Tibial nerve (tissue), 4 donors: ENCODE results near the gene TOM1L2. TPM values are rescaled to one million over a fixed set of nuclear protein-coding genes. Genes with fewer than 3 reads are reported as not detected.

Experiments
- DNase-seq, 2 donors: peaks; one replicate each; pipeline ENCODE4 v3.0.0-alpha.2; 2019; ENCODE audit warnings: low spot score in 2 of 2
- H3K27ac ChIP-seq, 4 donors: fragments of 200-600 bp; sonication (generic) in 3 of 4; one replicate each; pipeline ENCODE4 v1.5.1; 2017 to 2019; ENCODE audit warnings: mild to moderate bottlenecking in 1 of 4
- H3K27me3 ChIP-seq, 2 donors: fragments of 200-600 bp; sonication (generic) in 1 of 2; one replicate each; pipeline versions ENCODE4 v1.5.1 to v1.6.0; 2017 to 2019
- H3K36me3 ChIP-seq, 3 donors: fragments of 200-600 bp; sonication (generic); one replicate each; pipeline ENCODE4 v1.5.1; 2018 to 2019
- H3K4me1 ChIP-seq, 4 donors: fragments of 200-600 bp; sonication (generic) in 3 of 4; one replicate each; pipeline ENCODE4 v1.5.1; 2017 to 2019
- H3K4me3 ChIP-seq, 4 donors: fragments of 200-600 bp; sonication (generic) in 3 of 4; one replicate each; pipeline ENCODE4 v1.5.1; 2017 to 2019; ENCODE audit warnings: mild to moderate bottlenecking in 1 of 4, moderate library complexity in 1 of 4
- H3K9me3 ChIP-seq, 4 donors: fragments of 200-600 bp; sonication (generic) in 3 of 4; one replicate each; pipeline ENCODE4 v1.5.1; 2017 to 2019
- CTCF ChIP-seq, 5 experiments: fragments of 200-600 bp in 3 of 5; fragments of 450-650 bp in 2 of 5; sonication (generic) in 3 of 5; IDR thresholded peaks; one replicate each; pipeline ENCODE4 v1.5.1; 2016 to 2019; ENCODE audit warnings: antibody characterized with exemption in 5 of 5, mild to moderate bottlenecking in 3 of 5, moderate library complexity in 2 of 5
- EP300 ChIP-seq, 2 donors: sonication (generic); formaldehyde crosslinking; IDR thresholded peaks; one replicate each; pipeline ENCODE4 v1.6.1; 2017; ENCODE audit warnings: antibody characterized with exemption in 2 of 2, mild to moderate bottlenecking in 1 of 2
- POLR2A ChIP-seq, 2 donors: fragments of 450-650 bp; IDR thresholded peaks; one replicate each; pipeline ENCODE4 v1.6.1; 2017; ENCODE audit warnings: antibody characterized with exemption in 2 of 2, mild to moderate bottlenecking in 2 of 2, moderate library complexity in 2 of 2
- WGBS, 2 donors: methylation state at CpG; one replicate each; pipeline ENCODE4 v1.1.5; 2018; 5-methylcytosine and 5-hydroxymethylcytosine counted together
- total RNA-seq, 4 donors: library from RNA; depleted of rRNA; stranded (reverse); fragments of >200 nt; gene quantifications; one replicate each; pipeline ENCODE4 v1.1.0, GENCODE V29; 2016

Gene TOM1L2
- total RNA-seq, 4 donors from 2014 or later, result 83.4 to 109 (median 96.8) TPM

- no peaks in the 10 kb centered on the region for H3K9me3 ChIP-seq
- peaks cover 0 to 81% (median 3%) of the 10 kb centered on the region in 3 donors for H3K36me3 ChIP-seq
- no peak for DNase-seq
- peaks cover 0 to 17% (median 2%) of the 10 kb centered on the region in 4 donors for H3K4me1 ChIP-seq
- TF ChIP-seq EP300 (IDR thresholded peaks at IDR 0.05) (no peak), POLR2A (IDR thresholded peaks at IDR 0.05) (no peak), CTCF (IDR thresholded peaks at IDR 0.05) (no peak)
- 85 to 88% methylated on average over 9 to 25 of the region's 25 CpGs for WGBS, 2 donors
- no peak overlapping the region for H3K27ac ChIP-seq
- no peak overlapping the region for H3K4me3 ChIP-seq
- H3K27me3 ChIP-seq, result no peaks in the 10 kb centered on the region
Observed at GRCh38 chr17:17798010-17798556, 174.1 kb downstream of the TOM1L2 start.

- no peak for DNase-seq
- Histone ChIP-seq H3K9me3 (no peaks in the 10 kb centered on the region), H3K27ac (peak overlapping the region in 1 of 4 donors; percentile 24), H3K27me3 (no peaks in the 10 kb centered on the region), H3K36me3 (peaks cover 0 to 84% (median 3%) of the 10 kb centered on the region in 3 donors), H3K4me1 (peaks cover 0 to 25% (median 5%) of the 10 kb centered on the region in 4 donors), H3K4me3 (no peak overlapping the region)
- WGBS, 2 donors, result 87 to 90% methylated on average over 26 to 30 of the region's 30 CpGs
- TF ChIP-seq POLR2A (IDR thresholded peaks at IDR 0.05) (no peak), CTCF (IDR thresholded peaks at IDR 0.05) (no peak), EP300 (IDR thresholded peaks at IDR 0.05) (no peak)
Observed at GRCh38 chr17:17797119-17797809, 174.9 kb downstream of the TOM1L2 start.

GRCh38 chr17:17796787-17797061, 175.5 kb downstream of the TOM1L2 start:
- Histone ChIP-seq H3K9me3 (no peaks in the 10 kb centered on the region), H3K4me3 (no peak overlapping the region), H3K36me3 (peaks cover 0 to 81% (median 3%) of the 10 kb centered on the region in 3 donors), H3K4me1 (peaks cover 0 to 30% (median 8%) of the 10 kb centered on the region in 4 donors), H3K27ac (no peak overlapping the region), H3K27me3 (no peaks in the 10 kb centered on the region)
- no peak for DNase-seq
- WGBS, 2 donors, result 92 to 93% methylated on average over 13 of the region's 13 CpGs
- TF ChIP-seq EP300 (IDR thresholded peaks at IDR 0.05) (no peak), POLR2A (IDR thresholded peaks at IDR 0.05) (no peak), CTCF (IDR thresholded peaks at IDR 0.05) (no peak)

- DNase-seq, result no peak
- 93 to 95% methylated on average over 28 of the region's 40 CpGs for WGBS, 2 donors
- no peaks in the 10 kb centered on the region for H3K9me3 ChIP-seq
- H3K4me3 ChIP-seq, result no peak overlapping the region
- H3K4me1 ChIP-seq, result peaks cover 0 to 36% (median 8%) of the 10 kb centered on the region in 4 donors
- no peak overlapping the region for H3K27ac ChIP-seq
- H3K36me3 ChIP-seq, result peaks cover 0 to 77% (median 3%) of the 10 kb centered on the region in 3 donors
- no peaks in the 10 kb centered on the region for H3K27me3 ChIP-seq
- TF ChIP-seq CTCF (IDR thresholded peaks at IDR 0.05) (no peak), POLR2A (IDR thresholded peaks at IDR 0.05) (no peak), EP300 (IDR thresholded peaks at IDR 0.05) (no peak)
Observed at GRCh38 chr17:17795946-17796786, 176.0 kb downstream of the TOM1L2 start.

- H3K27ac ChIP-seq, result no peak overlapping the region
- TF ChIP-seq EP300 (IDR thresholded peaks at IDR 0.05) (no peak), POLR2A (IDR thresholded peaks at IDR 0.05) (no peak), CTCF (IDR thresholded peaks at IDR 0.05) (no peak)
- no peaks in the 10 kb centered on the region for H3K27me3 ChIP-seq
- WGBS, 2 donors, result 76 to 90% methylated on average over 4 to 12 of the region's 12 CpGs
- no peak for DNase-seq
- peaks cover 0 to 70% (median 3%) of the 10 kb centered on the region in 3 donors for H3K36me3 ChIP-seq
- H3K4me3 ChIP-seq, result no peak overlapping the region
- H3K9me3 ChIP-seq, result no peaks in the 10 kb centered on the region
- peaks cover 0 to 44% (median 14%) of the 10 kb centered on the region in 4 donors for H3K4me1 ChIP-seq
Observed at GRCh38 chr17:17795296-17795695, 176.9 kb downstream of the TOM1L2 start.
